Measurements from ENCODE around the gene PRR30.

Gene PRR30

DNA sequence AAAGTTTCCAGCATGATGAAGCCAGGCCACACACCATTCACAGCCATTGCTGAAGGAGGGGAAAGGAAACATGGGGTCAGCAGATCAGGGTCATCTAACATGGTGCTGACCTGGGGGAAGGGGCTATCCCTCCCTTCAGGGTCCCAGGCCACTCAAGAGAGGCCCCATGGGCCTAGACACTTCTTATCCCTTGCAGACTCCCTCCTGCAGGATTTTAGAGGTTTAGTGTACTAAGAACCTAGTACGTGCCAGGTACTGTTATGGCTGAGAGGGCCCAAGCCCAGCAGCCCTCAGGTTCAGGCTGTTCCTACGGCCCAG, 43.8 kb downstream of the PRR30 start:
- Histone ChIP-seq H3K9me2 (replicated peaks; ENCODE audit: insufficient read depth, low read length) (no peaks in the 10 kb centered on the region), H3K9ac (ENCODE audit: low read length) (no peak overlapping the region), H2AFZ (ENCODE audit: low read length) (peak overlapping the region; percentile 79; the same call in 1 of the 2 replicates), H3K9me3 (replicated peaks; ENCODE audit: insufficient read depth, low read length) (no peaks in the 10 kb centered on the region), H4K20me1 (ENCODE audit: insufficient read depth, low read length) (no peaks in the 10 kb centered on the region), H3K27me3 (replicated peaks; ENCODE audit: insufficient read depth, low read length) (no peaks in the 10 kb centered on the region), H3K4me1 (ENCODE audit: low read length) (peaks cover 4% of the 10 kb centered on the region; the same call in 1 of the 2 replicates), H3K4me2 (ENCODE audit: low read depth, low read length) (no peak overlapping the region), H3K27ac (ENCODE audit: low read length) (no peak overlapping the region), H3F3A (ENCODE audit: insufficient read depth, low read length) (no peaks in the 10 kb centered on the region), H3K79me2 (ENCODE audit: low read length) (no peaks in the 10 kb centered on the region), H3K4me3 (ENCODE audit: low read length) (no peak overlapping the region), H3K36me3 (replicated peaks; ENCODE audit: insufficient read depth, low read length) (no peaks in the 10 kb centered on the region)
- TF ChIP-seq EZH2phosphoT487 (IDR thresholded peaks at IDR 0.05; ENCODE audit: low read length) (no peak), EZH2 (optimal IDR thresholded peaks at IDR 0.05; ENCODE audit: low read depth, low read length) (no peak)
- TF ChIP-seq, protein P1, sequence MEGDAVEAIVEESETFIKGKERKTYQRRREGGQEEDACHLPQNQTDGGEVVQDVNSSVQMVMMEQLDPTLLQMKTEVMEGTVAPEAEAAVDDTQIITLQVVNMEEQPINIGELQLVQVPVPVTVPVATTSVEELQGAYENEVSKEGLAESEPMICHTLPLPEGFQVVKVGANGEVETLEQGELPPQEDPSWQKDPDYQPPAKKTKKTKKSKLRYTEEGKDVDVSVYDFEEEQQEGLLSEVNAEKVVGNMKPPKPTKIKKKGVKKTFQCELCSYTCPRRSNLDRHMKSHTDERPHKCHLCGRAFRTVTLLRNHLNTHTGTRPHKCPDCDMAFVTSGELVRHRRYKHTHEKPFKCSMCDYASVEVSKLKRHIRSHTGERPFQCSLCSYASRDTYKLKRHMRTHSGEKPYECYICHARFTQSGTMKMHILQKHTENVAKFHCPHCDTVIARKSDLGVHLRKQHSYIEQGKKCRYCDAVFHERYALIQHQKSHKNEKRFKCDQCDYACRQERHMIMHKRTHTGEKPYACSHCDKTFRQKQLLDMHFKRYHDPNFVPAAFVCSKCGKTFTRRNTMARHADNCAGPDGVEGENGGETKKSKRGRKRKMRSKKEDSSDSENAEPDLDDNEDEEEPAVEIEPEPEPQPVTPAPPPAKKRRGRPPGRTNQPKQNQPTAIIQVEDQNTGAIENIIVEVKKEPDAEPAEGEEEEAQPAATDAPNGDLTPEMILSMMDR (IDR thresholded peaks at IDR 0.05; ENCODE audit: low read length) = no peak
- no peak for DNase-seq

DNA sequence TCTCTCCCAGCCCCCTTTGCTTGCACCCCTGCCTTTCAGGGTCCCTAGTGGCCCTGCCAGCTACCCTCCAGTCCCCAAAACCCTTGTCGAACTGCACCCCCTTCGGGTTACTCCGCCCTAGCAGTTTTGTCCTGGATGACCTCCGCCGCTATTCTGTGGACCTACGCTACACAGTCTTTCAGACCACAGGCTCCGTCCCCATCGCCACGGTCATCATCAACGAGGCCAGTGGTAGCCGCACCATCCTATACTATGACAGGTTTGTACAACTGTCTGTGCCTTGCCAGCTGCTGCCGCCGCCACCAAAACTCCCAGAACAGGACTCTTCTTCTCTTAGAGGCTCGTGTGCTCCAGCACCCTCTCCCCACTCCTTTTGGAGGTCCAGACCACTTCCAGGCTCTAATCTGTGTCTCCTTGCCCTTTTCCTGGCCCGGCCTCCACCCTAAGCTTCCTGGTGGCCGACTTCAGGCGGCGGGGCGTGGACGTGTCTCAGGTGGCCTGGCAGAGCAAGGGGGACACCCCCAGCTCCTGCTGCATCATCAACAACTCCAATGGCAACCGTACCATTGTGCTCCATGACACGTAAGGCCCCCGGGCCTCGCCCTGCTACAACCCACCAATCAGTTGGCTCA, 44.7 kb downstream of the PRR30 start:
- Histone ChIP-seq H3K9me3 (replicated peaks; ENCODE audit: insufficient read depth, low read length) (no peaks in the 10 kb centered on the region), H3K27me3 (replicated peaks; ENCODE audit: insufficient read depth, low read length) (no peaks in the 10 kb centered on the region), H3K4me1 (ENCODE audit: low read length) (peaks cover 4% of the 10 kb centered on the region; the same call in 1 of the 2 replicates), H3K4me3 (ENCODE audit: low read length) (no peak overlapping the region), H3K79me2 (ENCODE audit: low read length) (no peaks in the 10 kb centered on the region), H3K9ac (ENCODE audit: low read length) (no peak overlapping the region), H3K4me2 (ENCODE audit: low read depth, low read length) (no peak overlapping the region), H3K36me3 (replicated peaks; ENCODE audit: insufficient read depth, low read length) (no peaks in the 10 kb centered on the region), H3F3A (ENCODE audit: insufficient read depth, low read length) (no peaks in the 10 kb centered on the region), H3K9me2 (replicated peaks; ENCODE audit: insufficient read depth, low read length) (no peaks in the 10 kb centered on the region), H3K27ac (ENCODE audit: low read length) (no peak overlapping the region), H2AFZ (ENCODE audit: low read length) (no peak overlapping the region), H4K20me1 (ENCODE audit: insufficient read depth, low read length) (no peaks in the 10 kb centered on the region)
- DNase-seq = no peak
- TF ChIP-seq EZH2 (optimal IDR thresholded peaks at IDR 0.05; ENCODE audit: low read depth, low read length) = no peak
- no peak for TF ChIP-seq EZH2phosphoT487 (IDR thresholded peaks at IDR 0.05; ENCODE audit: low read length)
- TF ChIP-seq, protein P1 (IDR thresholded peaks at IDR 0.05; ENCODE audit: low read length) = no peak

DNA sequence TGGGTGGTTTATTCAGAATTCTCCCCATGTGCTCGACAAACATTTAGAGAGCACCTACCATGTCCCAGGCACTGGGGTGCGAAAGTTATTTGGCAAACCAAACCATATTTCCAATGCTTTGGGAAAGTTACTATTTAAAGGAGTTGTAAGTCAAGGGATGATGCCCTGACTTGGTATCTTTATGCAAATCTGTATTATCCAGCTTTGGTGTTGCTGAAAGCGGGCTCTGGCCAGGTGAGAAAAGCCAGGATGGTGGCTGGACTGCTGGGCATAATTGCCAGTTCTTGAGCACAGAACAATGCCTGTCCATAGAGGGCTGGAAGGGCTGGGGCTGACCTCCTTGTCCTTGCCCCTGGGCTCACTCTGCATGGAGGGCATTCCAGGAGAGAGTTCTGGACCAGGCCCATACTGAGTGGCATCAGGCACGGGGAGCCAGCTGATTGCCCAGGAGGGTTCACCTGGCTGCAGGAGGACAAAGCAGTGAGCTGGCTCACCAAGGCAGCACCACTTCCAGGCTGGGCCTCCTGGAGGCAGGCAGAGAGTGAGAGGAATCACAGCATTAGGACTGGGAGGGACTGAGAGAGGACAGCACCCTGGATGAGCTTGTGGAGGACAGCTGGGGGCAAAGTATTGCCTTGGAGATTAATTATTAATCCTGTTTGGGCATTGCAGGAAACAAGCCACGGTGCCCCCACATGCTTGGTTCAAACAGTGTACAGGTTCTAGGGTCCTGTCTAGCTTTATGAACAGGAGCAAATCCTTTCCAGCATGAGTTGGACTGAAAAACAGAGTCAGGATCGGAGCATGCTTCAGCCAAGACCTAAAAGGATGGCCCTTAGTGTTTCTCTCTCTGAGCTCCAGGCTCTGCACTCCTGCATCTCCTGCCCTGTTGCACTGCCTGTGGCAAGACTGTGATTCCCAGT, 45.5 kb downstream of the PRR30 start:
- Histone ChIP-seq H3K9me2 (replicated peaks; ENCODE audit: insufficient read depth, low read length) (no peaks in the 10 kb centered on the region), H3K36me3 (replicated peaks; ENCODE audit: insufficient read depth, low read length) (no peaks in the 10 kb centered on the region), H4K20me1 (ENCODE audit: insufficient read depth, low read length) (no peaks in the 10 kb centered on the region), H3K27me3 (replicated peaks; ENCODE audit: insufficient read depth, low read length) (no peaks in the 10 kb centered on the region), H3K9ac (ENCODE audit: low read length) (no peak overlapping the region), H3K4me3 (ENCODE audit: low read length) (no peak overlapping the region), H3K27ac (ENCODE audit: low read length) (no peak overlapping the region), H3K4me1 (ENCODE audit: low read length) (peaks cover 4% of the 10 kb centered on the region; the same call in 1 of the 2 replicates), H3K79me2 (ENCODE audit: low read length) (peaks cover 5% of the 10 kb centered on the region), H3K4me2 (ENCODE audit: low read depth, low read length) (no peak overlapping the region), H2AFZ (ENCODE audit: low read length) (no peak overlapping the region), H3F3A (ENCODE audit: insufficient read depth, low read length) (no peaks in the 10 kb centered on the region), H3K9me3 (replicated peaks; ENCODE audit: insufficient read depth, low read length) (no peaks in the 10 kb centered on the region)
- TF ChIP-seq EZH2phosphoT487 (IDR thresholded peaks at IDR 0.05; ENCODE audit: low read length) (no peak), EZH2 (optimal IDR thresholded peaks at IDR 0.05; ENCODE audit: low read depth, low read length) (no peak)
- TF ChIP-seq, protein P1 (IDR thresholded peaks at IDR 0.05; ENCODE audit: low read length) = no peak
- no peak for DNase-seq
